T follicular helper cell (primary cell): ENCODE data around the gene SORCS2.

Source experiments
- DNase-seq: peaks from one replicate; pipeline ENCODE4 v3.0.0-alpha.2; 2020; ENCODE audit warnings: low read depth

Gene SORCS2

GRCh38 chr4:7393601-7394575 lies 201.6 kb downstream of the SORCS2 start:
- no peak for DNase-seq

GRCh38 chr4:7394681-7395451 lies 202.5 kb downstream of the SORCS2 start:
- no peak for DNase-seq

GRCh38 chr4:7395645-7396044 lies 203.3 kb downstream of the SORCS2 start:
- no peak for DNase-seq

- no peak for DNase-seq
These were observed 204.0 kb downstream of the SORCS2 start for GRCh38 chr4:7396186-7396910.

GRCh38 chr4:7397206-7398103 lies 205.1 kb downstream of the SORCS2 start:
- DNase-seq = no peak

GRCh38 chr4:7398104-7398423 lies 205.7 kb downstream of the SORCS2 start:
- no peak for DNase-seq

- no peak for DNase-seq
These were observed 206.6 kb downstream of the SORCS2 start for GRCh38 chr4:7398788-7399439.

GRCh38 chr4:7399440-7400234 lies 207.3 kb downstream of the SORCS2 start:
- DNase-seq = no peak

- DNase-seq = no peak
These were observed 208.4 kb downstream of the SORCS2 start for GRCh38 chr4:7400671-7401298.

- DNase-seq = no peak
These were observed 210.2 kb downstream of the SORCS2 start for GRCh38 chr4:7402526-7402925.

GRCh38 chr4:7403001-7403400 lies 210.7 kb downstream of the SORCS2 start:
- no peak for DNase-seq

- DNase-seq = no peak
These were observed 215.8 kb downstream of the SORCS2 start for GRCh38 chr4:7408166-7408565.

- DNase-seq = no peak
These were observed 218.1 kb downstream of the SORCS2 start for GRCh38 chr4:7410446-7410845.

- DNase-seq = no peak
These were observed 219.2 kb downstream of the SORCS2 start for GRCh38 chr4:7411491-7411890.

GRCh38 chr4:7411896-7412553 lies 219.7 kb downstream of the SORCS2 start:
- DNase-seq = no peak

GRCh38 chr4:7412554-7412912 lies 220.2 kb downstream of the SORCS2 start:
- DNase-seq = no peak

GRCh38 chr4:7414046-7414445 lies 221.7 kb downstream of the SORCS2 start:
- DNase-seq = no peak

- no peak for DNase-seq
These were observed 222.6 kb downstream of the SORCS2 start for GRCh38 chr4:7414736-7415510.
